Loucy (cell line): ENCODE results near the gene CDCP1.

Experiments
- H2AFZ ChIP-seq: fragments of 200-600 bp; sonication (generic); 2 replicates; pipeline ENCODE4 v1.6.0; 2016; ENCODE audit warnings: antibody characterized with exemption, mild to moderate bottlenecking, low read length, moderate library complexity
- H3F3A ChIP-seq: fragments of 200-600 bp; 2 replicates; pipeline ENCODE4 v1.6.0; 2016; ENCODE audit warnings: antibody characterized with exemption, low read depth, mild to moderate bottlenecking
- H3K27me3 ChIP-seq: fragments of 200-600 bp; sonication (generic); 2 replicates; pipeline ENCODE4 v1.6.1; 2014; ENCODE audit warnings: low read length, mild to moderate bottlenecking; ENCODE audit not compliant: insufficient read depth, poor library complexity, severe bottlenecking
- H3K36me3 ChIP-seq: fragments of 200-600 bp; sonication (generic); 2 replicates; pipeline ENCODE4 v1.6.1; 2016; ENCODE audit warnings: low read length; ENCODE audit not compliant: insufficient read depth
- H3K4me1 ChIP-seq: fragments of 200-600 bp; sonication (generic); 2 replicates; pipeline ENCODE4 v1.5.1; 2014; ENCODE audit warnings: low read length, mild to moderate bottlenecking; ENCODE audit not compliant: insufficient read depth, poor library complexity, severe bottlenecking
- H3K4me2 ChIP-seq: fragments of 200-600 bp; sonication (generic); 2 replicates; pipeline ENCODE4 v1.6.0; 2014; ENCODE audit warnings: antibody characterized with exemption, low read length, low read depth, mild to moderate bottlenecking; ENCODE audit not compliant: poor library complexity, severe bottlenecking
- H3K4me3 ChIP-seq: fragments of 200-600 bp; sonication (generic); 2 replicates; pipeline ENCODE4 v1.5.1; 2014; ENCODE audit warnings: low read length, mild to moderate bottlenecking, mixed read lengths; ENCODE audit not compliant: poor library complexity, severe bottlenecking
- H3K79me2 ChIP-seq: fragments of 200-600 bp; sonication (generic); 2 replicates; pipeline ENCODE4 v1.6.1; 2014; ENCODE audit warnings: low read length; ENCODE audit not compliant: insufficient read depth
- H3K9ac ChIP-seq: fragments of 200-600 bp; sonication (generic); 2 replicates; pipeline ENCODE4 v1.6.0; 2014; ENCODE audit warnings: mild to moderate bottlenecking, low read depth, low read length, moderate library complexity; ENCODE audit not compliant: poor library complexity, severe bottlenecking
- H3K9me2 ChIP-seq: fragments of 200-600 bp; sonication (generic); replicated peaks from 2 replicates; pipeline ENCODE4 v1.6.1; 2016; ENCODE audit warnings: low read depth, low read length, mixed read lengths
- H3K9me3 ChIP-seq: fragments of 200-600 bp; sonication (generic); 2 replicates; pipeline ENCODE4 v1.6.1; 2014; ENCODE audit warnings: mild to moderate bottlenecking, antibody characterized with exemption, low read length, low read depth; ENCODE audit not compliant: insufficient read depth
- H4K20me1 ChIP-seq: fragments of 200-600 bp; sonication (generic); 2 replicates; pipeline ENCODE4 v1.6.0; 2014; ENCODE audit warnings: antibody characterized with exemption, low read length, mild to moderate bottlenecking; ENCODE audit not compliant: insufficient read depth, poor library complexity, severe bottlenecking
- EZH2phosphoT487 ChIP-seq: fragments of 200-600 bp; IDR thresholded peaks from 2 replicates; pipeline ENCODE4 v1.6.1; 2018; ENCODE audit warnings: antibody characterized with exemption, mild to moderate bottlenecking, moderate library complexity, borderline replicate concordance
- TF ChIP-seq, protein P1 (sequence below): fragments of 200-600 bp; sonication (generic); conservative IDR thresholded peaks from 2 replicates; pipeline ENCODE4 v1.5.1; 2014; ENCODE audit warnings: mild to moderate bottlenecking, antibody characterized with exemption, low read length

Gene CDCP1

DNA sequence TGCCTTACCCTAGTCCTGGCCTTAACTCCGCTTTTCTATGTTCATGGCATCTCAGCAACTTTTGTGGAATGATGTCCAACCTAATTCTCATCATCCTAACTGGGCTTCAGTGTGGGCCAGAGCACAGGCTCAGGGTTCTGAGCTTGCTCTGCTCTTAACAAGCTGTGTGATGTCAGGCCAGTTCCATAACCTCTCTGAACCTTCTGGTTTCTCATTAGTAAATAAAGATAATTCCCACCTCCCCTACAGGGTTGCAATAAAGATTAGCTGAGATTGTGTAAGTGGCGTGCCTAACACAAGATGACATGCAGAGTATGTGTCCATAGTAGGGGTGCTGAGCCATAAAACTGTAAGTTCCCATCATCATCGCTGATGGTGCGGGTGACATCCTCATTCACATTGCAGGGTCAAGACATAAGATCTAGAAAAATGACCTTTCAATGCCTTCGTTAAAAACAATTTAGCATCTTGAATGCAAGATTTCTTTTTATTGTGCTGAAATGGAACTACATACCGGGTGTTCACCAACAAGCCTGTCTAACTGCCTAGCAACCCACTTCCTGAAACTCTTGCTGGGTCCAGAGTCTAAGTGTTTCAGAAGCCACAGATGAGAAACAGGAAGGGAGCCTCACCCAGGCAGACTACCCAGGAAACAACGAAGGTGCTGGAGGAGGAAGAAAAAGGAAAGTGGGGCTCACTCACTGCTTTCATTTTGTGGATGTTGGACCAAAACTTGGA is 36.2 kb downstream of the CDCP1 start:
- no peaks in the 10 kb centered on the region for H3K9me3 ChIP-seq
- no peaks in the 10 kb centered on the region for H3K27me3 ChIP-seq

DNA sequence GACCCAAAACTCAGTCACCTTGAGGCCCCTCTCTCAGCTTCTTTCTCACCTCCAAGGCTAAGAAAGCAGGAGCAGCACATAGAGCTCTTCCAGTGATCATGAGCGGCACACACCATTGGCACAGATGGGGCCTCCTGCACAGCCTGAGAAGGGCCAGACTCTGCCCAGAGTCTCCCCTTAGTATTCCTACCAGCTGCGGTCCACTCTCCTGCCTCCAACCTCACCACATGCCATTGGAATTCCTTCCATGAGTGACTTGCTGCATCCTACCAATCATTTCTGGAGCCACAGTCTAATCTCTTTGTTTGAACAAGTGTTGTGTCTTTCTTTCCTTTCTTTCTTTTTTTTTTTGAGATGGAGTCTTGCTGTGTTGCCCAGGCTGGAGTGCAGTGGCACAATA is 39.3 kb downstream of the CDCP1 start:
- H3K79me2 ChIP-seq = no peaks in the 10 kb centered on the region
- H4K20me1 ChIP-seq = no peaks in the 10 kb centered on the region
- no peaks in the 10 kb centered on the region for H3K9me3 ChIP-seq
- H3K9ac ChIP-seq = peak overlapping the region; percentile 53
- no peak overlapping the region for H2AFZ ChIP-seq
- H3K4me2 ChIP-seq = peak overlapping the region; percentile 56
- TF ChIP-seq, protein P1, sequence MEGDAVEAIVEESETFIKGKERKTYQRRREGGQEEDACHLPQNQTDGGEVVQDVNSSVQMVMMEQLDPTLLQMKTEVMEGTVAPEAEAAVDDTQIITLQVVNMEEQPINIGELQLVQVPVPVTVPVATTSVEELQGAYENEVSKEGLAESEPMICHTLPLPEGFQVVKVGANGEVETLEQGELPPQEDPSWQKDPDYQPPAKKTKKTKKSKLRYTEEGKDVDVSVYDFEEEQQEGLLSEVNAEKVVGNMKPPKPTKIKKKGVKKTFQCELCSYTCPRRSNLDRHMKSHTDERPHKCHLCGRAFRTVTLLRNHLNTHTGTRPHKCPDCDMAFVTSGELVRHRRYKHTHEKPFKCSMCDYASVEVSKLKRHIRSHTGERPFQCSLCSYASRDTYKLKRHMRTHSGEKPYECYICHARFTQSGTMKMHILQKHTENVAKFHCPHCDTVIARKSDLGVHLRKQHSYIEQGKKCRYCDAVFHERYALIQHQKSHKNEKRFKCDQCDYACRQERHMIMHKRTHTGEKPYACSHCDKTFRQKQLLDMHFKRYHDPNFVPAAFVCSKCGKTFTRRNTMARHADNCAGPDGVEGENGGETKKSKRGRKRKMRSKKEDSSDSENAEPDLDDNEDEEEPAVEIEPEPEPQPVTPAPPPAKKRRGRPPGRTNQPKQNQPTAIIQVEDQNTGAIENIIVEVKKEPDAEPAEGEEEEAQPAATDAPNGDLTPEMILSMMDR = no peak
- TF ChIP-seq EZH2phosphoT487 = no peak
- H3K4me3 ChIP-seq = no peak overlapping the region
- peaks cover 79% of the 10 kb centered on the region for H3K4me1 ChIP-seq
- H3K9me2 ChIP-seq = no peaks in the 10 kb centered on the region
- H3K27me3 ChIP-seq = no peaks in the 10 kb centered on the region
- H3K36me3 ChIP-seq = no peaks in the 10 kb centered on the region
- H3F3A ChIP-seq = peaks cover 10% of the 10 kb centered on the region

More for the DNA sequence above, 36.2 kb downstream of the CDCP1 start:
- TF ChIP-seq EZH2phosphoT487 = no peak
- TF ChIP-seq, protein P1 = no peak
- no peaks in the 10 kb centered on the region for H3K9me2 ChIP-seq
- H3K9ac ChIP-seq = peak overlapping the region; percentile 72
- H3K4me1 ChIP-seq = peaks cover 84% of the 10 kb centered on the region
- peak overlapping the region; percentile 89 for H3K4me2 ChIP-seq
- peak overlapping the region; percentile 68 for H3K4me3 ChIP-seq
- H3F3A ChIP-seq = peaks cover 10% of the 10 kb centered on the region
- H2AFZ ChIP-seq = peak overlapping the region; percentile 41
- no peaks in the 10 kb centered on the region for H3K36me3 ChIP-seq
- no peaks in the 10 kb centered on the region for H3K79me2 ChIP-seq
- no peaks in the 10 kb centered on the region for H4K20me1 ChIP-seq

DNA sequence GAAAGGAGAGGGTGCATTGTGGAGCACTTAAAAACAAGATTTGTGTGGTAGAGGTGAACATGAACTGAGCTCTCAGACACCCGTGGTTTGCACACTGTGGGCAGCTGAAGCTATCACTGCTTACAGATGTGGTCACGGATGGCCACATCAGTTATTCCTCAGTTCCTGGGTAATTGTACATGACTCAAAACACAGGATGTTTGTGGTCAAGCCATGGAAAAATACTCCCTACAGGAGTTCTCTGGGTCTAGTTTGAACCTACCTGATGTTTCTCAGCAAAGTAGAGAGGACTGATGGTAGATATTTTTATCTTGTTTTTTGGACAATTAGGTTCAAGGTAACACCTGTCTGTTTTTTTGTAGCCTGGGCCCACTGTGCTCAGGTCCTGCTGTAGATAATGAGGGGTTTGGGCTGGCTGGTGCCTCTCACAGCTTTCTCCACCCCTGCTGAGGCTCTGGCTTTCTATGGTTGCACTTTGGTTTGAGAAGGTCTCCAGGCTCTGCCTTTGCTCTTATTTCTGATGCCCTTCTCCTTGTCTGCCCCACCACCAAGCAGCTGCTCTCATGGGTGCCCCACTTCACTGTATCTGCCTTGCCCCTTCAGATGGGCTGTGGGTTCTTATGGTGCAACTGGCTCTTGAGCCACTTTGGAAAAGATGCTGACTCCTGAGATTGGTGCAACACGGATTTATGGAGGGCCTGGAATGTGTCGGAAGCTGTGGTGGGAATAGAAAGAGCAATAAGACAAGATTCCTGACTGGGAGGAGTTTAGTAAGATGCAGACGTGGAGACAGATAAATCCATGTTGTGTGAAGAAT is 40.1 kb downstream of the CDCP1 start:
- H3K79me2 ChIP-seq = no peaks in the 10 kb centered on the region
- TF ChIP-seq, protein P1 = no peak
- TF ChIP-seq EZH2phosphoT487 = no peak

More for the DNA sequence above, 40.1 kb downstream of the CDCP1 start:
- Histone ChIP-seq H2AFZ (no peak overlapping the region), H3K4me2 (peak overlapping the region; percentile 56), H3K9me3 (no peaks in the 10 kb centered on the region), H3K4me1 (peaks cover 76% of the 10 kb centered on the region), H3K27me3 (no peaks in the 10 kb centered on the region), H3K9me2 (no peaks in the 10 kb centered on the region), H3F3A (peaks cover 10% of the 10 kb centered on the region), H3K4me3 (peak overlapping the region; percentile 21), H3K9ac (peak overlapping the region; percentile 53), H3K36me3 (no peaks in the 10 kb centered on the region), H4K20me1 (no peaks in the 10 kb centered on the region)
